Measurements from ENCODE around the gene HSD11B1. TPM values are rescaled to one million over a fixed set of nuclear protein-coding genes. Genes with fewer than 3 reads are reported as not detected.

The HSD11B1 gene
- total RNA-seq, 4 donors from 2014 or later = 26.2 to 88.5 (median 52.0) TPM

DNA sequence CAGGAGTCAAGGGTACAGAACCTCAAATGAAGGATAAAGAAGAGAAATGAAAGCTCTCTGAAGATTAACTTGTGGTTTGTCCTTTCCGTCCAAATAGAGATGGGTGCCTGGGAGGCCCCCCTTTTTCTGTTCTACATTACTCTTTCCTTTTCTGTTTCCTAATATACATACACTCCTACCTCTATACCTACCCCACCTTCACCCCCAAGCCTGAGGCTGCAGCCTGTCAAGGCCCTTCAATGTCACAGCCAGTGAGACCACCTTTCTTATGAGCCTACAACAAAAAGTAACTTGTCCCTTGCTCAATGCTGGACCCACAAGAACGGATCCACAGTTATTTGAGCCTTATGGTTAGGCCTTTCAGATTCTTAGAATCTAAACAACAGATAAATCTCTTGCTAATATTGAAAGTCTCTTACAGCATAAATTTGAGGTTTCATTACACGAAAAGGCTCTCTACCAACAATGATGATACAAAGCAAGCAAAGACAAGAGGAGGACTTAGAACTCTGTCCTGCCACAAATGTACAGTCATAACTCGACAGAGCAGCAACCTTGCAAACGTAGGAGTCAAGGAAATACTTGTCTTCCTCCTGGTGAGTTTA, 47.1 kb downstream of the HSD11B1 start:
- TF ChIP-seq POLR2A (IDR thresholded peaks at IDR 0.05) (no peak), POLR2AphosphoS5 (IDR thresholded peaks at IDR 0.05) (no peak), EP300 (IDR thresholded peaks at IDR 0.05) (no peak), CTCF (IDR thresholded peaks at IDR 0.05) (no peak)
- Histone ChIP-seq H3K27me3 (no peaks in the 10 kb centered on the region), H3K27ac (no peak overlapping the region), H3K4me3 (no peak overlapping the region), H3K9me3 (no peaks in the 10 kb centered on the region), H3K4me1 (peaks cover 12% of the 10 kb centered on the region), H3K36me3 (no peaks in the 10 kb centered on the region)
- WGBS = 81% methylated on average over 5 of the region's 5 CpGs
- no peak for DNase-seq (ENCODE audit: low spot score in 2 of 2)

GRCh38 chr1:209752890-209753289, 48.2 kb downstream of the HSD11B1 start:
- no peak overlapping the region for H3K4me3 ChIP-seq
- H3K27ac ChIP-seq = no peak overlapping the region
- H3K27me3 ChIP-seq = no peaks in the 10 kb centered on the region
- DNase-seq (ENCODE audit: low spot score in 2 of 2) = no peak
- H3K4me1 ChIP-seq = peaks cover 1% of the 10 kb centered on the region
- no peaks in the 10 kb centered on the region for H3K36me3 ChIP-seq
- no peaks in the 10 kb centered on the region for H3K9me3 ChIP-seq
- TF ChIP-seq POLR2A (IDR thresholded peaks at IDR 0.05) (no peak), CTCF (IDR thresholded peaks at IDR 0.05) (no peak), POLR2AphosphoS5 (IDR thresholded peaks at IDR 0.05) (no peak), EP300 (IDR thresholded peaks at IDR 0.05) (no peak)
- 89% methylated on average over 3 of the region's 3 CpGs for WGBS

- WGBS = 76% methylated on average over 1 of the region's 1 CpG
- H3K27ac ChIP-seq = no peak overlapping the region
Measured at GRCh38 chr1:209755256-209755655, 50.6 kb downstream of the HSD11B1 start.

GRCh38 chr1:209755926-209756614, 51.4 kb downstream of the HSD11B1 start, which contains the start of gene TRAF3IP3:
TRAF3IP3 (plus strand) TSS chr1:209756053; CDS start chr1:209760040, 3,987 bp downstream.
- Histone ChIP-seq H3K27me3 (no peaks in the 10 kb centered on the region), H3K9me3 (no peaks in the 10 kb centered on the region), H3K4me1 (no peaks in the 10 kb centered on the region), H3K36me3 (no peaks in the 10 kb centered on the region), H3K4me3 (no peak within 1 kb of the TSS), H3K27ac (no peak within 1 kb of the TSS)
- peak in 1 of 2 donors; percentile 74 for DNase-seq (ENCODE audit: low spot score in 2 of 2)
- WGBS = 76% methylated on average over 10 of the region's 10 CpGs
- TF ChIP-seq CTCF (IDR thresholded peaks at IDR 0.05) (no peak), POLR2AphosphoS5 (IDR thresholded peaks at IDR 0.05) (no peak), EP300 (IDR thresholded peaks at IDR 0.05) (no peak), POLR2A (IDR thresholded peaks at IDR 0.05) (no peak)

More at GRCh38 chr1:209755256-209755655, 50.6 kb downstream of the HSD11B1 start:
- Histone ChIP-seq H3K4me3 (no peak overlapping the region), H3K4me1 (no peaks in the 10 kb centered on the region), H3K36me3 (no peaks in the 10 kb centered on the region), H3K27me3 (no peaks in the 10 kb centered on the region), H3K9me3 (no peaks in the 10 kb centered on the region)
- DNase-seq (ENCODE audit: low spot score in 2 of 2) = no peak
- TF ChIP-seq POLR2AphosphoS5 (IDR thresholded peaks at IDR 0.05) (no peak), CTCF (IDR thresholded peaks at IDR 0.05) (no peak), EP300 (IDR thresholded peaks at IDR 0.05) (no peak), POLR2A (IDR thresholded peaks at IDR 0.05) (no peak)
